ENCODE data around the gene OGG1. TPM values are rescaled to one million over a fixed set of nuclear protein-coding genes. Genes with fewer than 3 reads are reported as not detected.
A peak's percentile ranks its signal among the peaks of the same experiment; 100 is the strongest.

OGG1 gene
- total and polyA plus RNA-seq, 12 donors = 5.2 to 15.1 (median 8.5) TPM

- no peak overlapping the region for H3K4me3 ChIP-seq
- H3K4me1 ChIP-seq = peaks cover 0 to 3% (median 0%) of the 10 kb centered on the region in 9 donors
- ATAC-seq = no peak
- intact Hi-C loops (cut with DNase I) = loop anchor here in 1 of 10 donors (10.0 kb wide), 1 partner anchor 217 kb away; no protein-coding TSS in a partner anchor
- no peak overlapping the region for H3K27ac ChIP-seq
- no peaks in the 10 kb centered on the region for H3K36me3 ChIP-seq
- no peak for TF ChIP-seq CTCF (IDR thresholded peaks at IDR 0.05)
- DNase-seq = no peak
- H3K27me3 ChIP-seq = peaks cover 0 to 5% (median 0%) of the 10 kb centered on the region in 7 donors
- WGBS, 2 donors = 83 to 89% methylated on average over 2 of the region's 2 CpGs
- no peaks in the 10 kb centered on the region for H3K9me3 ChIP-seq
Observed at GRCh38 chr3:9721700-9722060, 28.1 kb upstream of the OGG1 start.

GRCh38 chr3:9725775-9726515 is 23.8 kb upstream of the OGG1 start:
- H3K9me3 ChIP-seq = no peaks in the 10 kb centered on the region
- H3K27me3 ChIP-seq = peaks cover 0 to 5% (median 0%) of the 10 kb centered on the region in 7 donors
- H3K36me3 ChIP-seq = no peaks in the 10 kb centered on the region
- intact Hi-C loops (cut with DNase I) = loop anchor here in 1 of 10 donors (10.0 kb wide), 1 partner anchor 221 kb away; no protein-coding TSS in a partner anchor
- no peak for DNase-seq
- WGBS, 2 donors = 82 to 85% methylated on average over 4 of the region's 4 CpGs
- ATAC-seq = no peak
- TF ChIP-seq CTCF (IDR thresholded peaks at IDR 0.05) = no peak
- H3K4me1 ChIP-seq = peaks cover 0 to 15% (median 5%) of the 10 kb centered on the region in 9 donors
- no peak overlapping the region for H3K4me3 ChIP-seq
- H3K27ac ChIP-seq = no peak overlapping the region

GRCh38 chr3:9727041-9727595 is 22.6 kb upstream of the OGG1 start:
- intact Hi-C loops (cut with DNase I) = loop anchor here in 1 of 10 donors (10.0 kb wide), 1 partner anchor 222 kb away; no protein-coding TSS in a partner anchor
- 8 to 12% methylated on average over 11 of the region's 11 CpGs for WGBS, 2 donors

More at GRCh38 chr3:9727041-9727595, 22.6 kb upstream of the OGG1 start:
- no peaks in the 10 kb centered on the region for H3K9me3 ChIP-seq
- peak overlapping the region in 1 of 10 donors; percentile 18 for H3K4me3 ChIP-seq
- ATAC-seq (no peak), DNase-seq (no peak)
- H3K27me3 ChIP-seq = peaks cover 0 to 5% (median 0%) of the 10 kb centered on the region in 7 donors
- TF ChIP-seq CTCF (IDR thresholded peaks at IDR 0.05) = peak in 6 of 9 donors; percentile 17 to 43 (median 20)
- H3K4me1 ChIP-seq = peaks cover 0 to 15% (median 6%) of the 10 kb centered on the region in 9 donors
- no peak overlapping the region for H3K27ac ChIP-seq
- H3K36me3 ChIP-seq = no peaks in the 10 kb centered on the region
